Activated naive CD4-positive, alpha-beta T cell treated with anti-CD3 and anti-CD28 coated beads, Interleukin-2, amount 10 ng/mL, durations not matched to agents 7 days and 5 days (primary cell): ENCODE data around the gene NACC1.

ENCODE experiments used
- CTCF ChIA-PET: fragments of 350-600 bp; sonication (Branson Sonifier 250); formaldehyde crosslinking; loops from one replicate; lab custom pipeline; 2021; ENCODE audit warnings: antibody characterized with exemption; lab: Charles Lee
- DNase-seq: peaks from one replicate; pipeline ENCODE4 v3.0.0-alpha.2; 2020
- H3K27ac Mint-ChIP-seq: one replicate; pipeline ENCODE4 v1.8.0; 2021; ENCODE audit warnings: mild to moderate bottlenecking, moderate library complexity, mixed read lengths
- H3K27me3 Mint-ChIP-seq: one replicate; pipeline ENCODE4 v1.8.0; 2021; ENCODE audit warnings: mild to moderate bottlenecking, mixed read lengths
- H3K36me3 Mint-ChIP-seq: one replicate; pipeline ENCODE4 v1.8.0; 2021; ENCODE audit warnings: mixed read lengths
- H3K4me1 Mint-ChIP-seq: one replicate; pipeline ENCODE4 v1.8.0; 2021; ENCODE audit warnings: mixed read lengths
- H3K4me3 Mint-ChIP-seq: one replicate; pipeline ENCODE4 v1.8.0; 2021; ENCODE audit warnings: mild to moderate bottlenecking, moderate library complexity, mixed read lengths
- H3K9me3 Mint-ChIP-seq: one replicate; pipeline ENCODE4 v1.8.0; 2021; ENCODE audit warnings: mixed read lengths

NACC1 gene

GRCh38 chr19:13128583-13128982, 10.5 kb downstream of the NACC1 start:
- no peak overlapping the region for H3K4me3 Mint-ChIP-seq
- H3K9me3 Mint-ChIP-seq: no peaks in the 10 kb centered on the region
- no peaks in the 10 kb centered on the region for H3K27me3 Mint-ChIP-seq
- no peak for DNase-seq
- H3K36me3 Mint-ChIP-seq: peaks cover 8% of the 10 kb centered on the region
- CTCF ChIA-PET: interaction anchor here (1.4 kb wide), 1 partner anchor 10 kb away, joined by 4 read pairs; the partner anchor contains the start of gene NACC1
- peak overlapping the region; percentile 74 for H3K27ac Mint-ChIP-seq
- peaks cover 29% of the 10 kb centered on the region for H3K4me1 Mint-ChIP-seq

- H3K27ac Mint-ChIP-seq: no peak overlapping the region
- H3K9me3 Mint-ChIP-seq: no peaks in the 10 kb centered on the region
- CTCF ChIA-PET: no interaction called here
- peaks cover 8% of the 10 kb centered on the region for H3K36me3 Mint-ChIP-seq
- no peak overlapping the region for H3K4me3 Mint-ChIP-seq
- H3K4me1 Mint-ChIP-seq: peaks cover 31% of the 10 kb centered on the region
- H3K27me3 Mint-ChIP-seq: no peaks in the 10 kb centered on the region
- DNase-seq: no peak
These were observed 11.3 kb downstream of the NACC1 start for GRCh38 chr19:13129384-13129783.

- H3K27ac Mint-ChIP-seq: peak overlapping the region; percentile 75
These were observed 12.9 kb downstream of the NACC1 start for GRCh38 chr19:13130886-13131490.

GRCh38 chr19:13132471-13133180, 14.6 kb downstream of the NACC1 start:
- H3K36me3 Mint-ChIP-seq: peaks cover 18% of the 10 kb centered on the region
- CTCF ChIA-PET: interaction anchor here (0.6 to 1.5 kb wide), 3 partner anchors 15 to 23 kb away, joined by 3 to 4 read pairs (median 4); partner anchors contain the start of genes IER2, NACC1 and STX10
- peak; percentile 57 for DNase-seq

More at GRCh38 chr19:13130886-13131490, 12.9 kb downstream of the NACC1 start:
- Mint-ChIP-seq H3K4me3 (no peak overlapping the region), H3K27me3 (no peaks in the 10 kb centered on the region), H3K9me3 (no peaks in the 10 kb centered on the region), H3K36me3 (peaks cover 11% of the 10 kb centered on the region), H3K4me1 (peaks cover 28% of the 10 kb centered on the region)
- no peak for DNase-seq
- CTCF ChIA-PET: interaction anchor here (0.7 to 0.9 kb wide), 3 partner anchors 19 to 166 kb away, joined by 3 read pairs; partner anchors contain the start of genes IER2 and STX10

GRCh38 chr19:13133241-13133870, 15.3 kb downstream of the NACC1 start:
- DNase-seq: no peak

More at GRCh38 chr19:13132471-13133180, 14.6 kb downstream of the NACC1 start:
- peaks cover 28% of the 10 kb centered on the region for H3K4me1 Mint-ChIP-seq
- peak overlapping the region; percentile 5 for H3K4me3 Mint-ChIP-seq
- H3K9me3 Mint-ChIP-seq: no peaks in the 10 kb centered on the region
- H3K27ac Mint-ChIP-seq: peak overlapping the region; percentile 70
- H3K27me3 Mint-ChIP-seq: no peaks in the 10 kb centered on the region

GRCh38 chr19:13134626-13135025, 16.6 kb downstream of the NACC1 start:
- CTCF ChIA-PET: interaction anchor here (1.4 kb wide), 1 partner anchor 61 kb away, joined by 5 read pairs; no protein-coding TSS in a partner anchor
- no peak for DNase-seq
- Mint-ChIP-seq H3K27me3 (no peaks in the 10 kb centered on the region), H3K36me3 (peaks cover 21% of the 10 kb centered on the region), H3K4me3 (no peak overlapping the region), H3K9me3 (no peaks in the 10 kb centered on the region), H3K4me1 (peaks cover 28% of the 10 kb centered on the region), H3K27ac (no peak overlapping the region)

More at GRCh38 chr19:13133241-13133870, 15.3 kb downstream of the NACC1 start:
- H3K27me3 Mint-ChIP-seq: no peaks in the 10 kb centered on the region
- H3K36me3 Mint-ChIP-seq: peaks cover 21% of the 10 kb centered on the region
- no peaks in the 10 kb centered on the region for H3K9me3 Mint-ChIP-seq
- H3K27ac Mint-ChIP-seq: peak overlapping the region; percentile 70
- H3K4me3 Mint-ChIP-seq: no peak overlapping the region
- CTCF ChIA-PET: interaction anchor here (0.9 to 1.5 kb wide), 3 partner anchors 17 to 62 kb away, joined by 4 to 5 read pairs (median 4); partner anchors contain the start of genes IER2 and STX10
- peaks cover 28% of the 10 kb centered on the region for H3K4me1 Mint-ChIP-seq

- peaks cover 21% of the 10 kb centered on the region for H3K36me3 Mint-ChIP-seq
- no peak overlapping the region for H3K27ac Mint-ChIP-seq
These were observed 17.3 kb downstream of the NACC1 start for GRCh38 chr19:13135068-13136062.

GRCh38 chr19:13137290-13137794, 19.3 kb downstream of the NACC1 start:
- H3K36me3 Mint-ChIP-seq: peaks cover 22% of the 10 kb centered on the region
- CTCF ChIA-PET: no interaction called here

More at GRCh38 chr19:13135068-13136062, 17.3 kb downstream of the NACC1 start:
- Mint-ChIP-seq H3K27me3 (no peaks in the 10 kb centered on the region), H3K4me1 (peaks cover 28% of the 10 kb centered on the region), H3K4me3 (no peak overlapping the region), H3K9me3 (no peaks in the 10 kb centered on the region)
- CTCF ChIA-PET: no interaction called here
- DNase-seq: no peak

GRCh38 chr19:13138171-13138915, 20.3 kb downstream of the NACC1 start:
- Mint-ChIP-seq H3K27ac (no peak overlapping the region), H3K36me3 (peaks cover 18% of the 10 kb centered on the region), H3K4me1 (peaks cover 4% of the 10 kb centered on the region), H3K27me3 (no peaks in the 10 kb centered on the region), H3K9me3 (no peaks in the 10 kb centered on the region), H3K4me3 (no peak overlapping the region)
- DNase-seq: no peak
- CTCF ChIA-PET: no interaction called here

More at GRCh38 chr19:13137290-13137794, 19.3 kb downstream of the NACC1 start:
- Mint-ChIP-seq H3K4me3 (no peak overlapping the region), H3K27me3 (no peaks in the 10 kb centered on the region), H3K9me3 (no peaks in the 10 kb centered on the region), H3K4me1 (peaks cover 14% of the 10 kb centered on the region), H3K27ac (no peak overlapping the region)
- no peak for DNase-seq

GRCh38 chr19:13138916-13139198, 20.8 kb downstream of the NACC1 start:
- Mint-ChIP-seq H3K4me1 (no peaks in the 10 kb centered on the region), H3K4me3 (no peak overlapping the region), H3K9me3 (no peaks in the 10 kb centered on the region), H3K27me3 (no peaks in the 10 kb centered on the region), H3K36me3 (peaks cover 19% of the 10 kb centered on the region), H3K27ac (no peak overlapping the region)
- DNase-seq: no peak
- CTCF ChIA-PET: no interaction called here

GRCh38 chr19:13139633-13140311, 21.7 kb downstream of the NACC1 start:
- Mint-ChIP-seq H3K4me3 (no peak overlapping the region), H3K4me1 (no peaks in the 10 kb centered on the region), H3K9me3 (no peaks in the 10 kb centered on the region), H3K36me3 (peaks cover 26% of the 10 kb centered on the region), H3K27me3 (no peaks in the 10 kb centered on the region), H3K27ac (no peak overlapping the region)
- CTCF ChIA-PET: no interaction called here
- DNase-seq: no peak

GRCh38 chr19:13146763-13147563, 28.9 kb downstream of the NACC1 start:
- CTCF ChIA-PET: no interaction called here
- no peaks in the 10 kb centered on the region for H3K9me3 Mint-ChIP-seq
- H3K4me1 Mint-ChIP-seq: peaks cover 26% of the 10 kb centered on the region
- H3K4me3 Mint-ChIP-seq: no peak overlapping the region
- peaks cover 26% of the 10 kb centered on the region for H3K36me3 Mint-ChIP-seq
- no peak overlapping the region for H3K27ac Mint-ChIP-seq
- DNase-seq: no peak
- H3K27me3 Mint-ChIP-seq: no peaks in the 10 kb centered on the region
